GM12801 (cell line): ENCODE results near the gene KLC3.

Experiments
- CTCF ChIP-seq: IDR thresholded peaks from one replicate; pipeline ENCODE4 v1.5.1; 2011; ENCODE audit warnings: control low read depth; ENCODE audit not compliant: insufficient read length; ENCODE audit errors: extremely low read depth

Gene KLC3

GRCh38 chr19:45306040-45306439 is 34.5 kb upstream of the KLC3 start:
- TF ChIP-seq CTCF: no peak

- no peak for TF ChIP-seq CTCF
Observed at GRCh38 chr19:45306518-45307027, 34.0 kb upstream of the KLC3 start.

- no peak for TF ChIP-seq CTCF
Observed at GRCh38 chr19:45307361-45307760, 33.2 kb upstream of the KLC3 start.

- no peak for TF ChIP-seq CTCF
Observed at GRCh38 chr19:45311621-45312020, 28.9 kb upstream of the KLC3 start.

- TF ChIP-seq CTCF: no peak
Observed at GRCh38 chr19:45314708-45315245, 25.8 kb upstream of the KLC3 start.

GRCh38 chr19:45315304-45315703 is 25.2 kb upstream of the KLC3 start:
- TF ChIP-seq CTCF: no peak

- no peak for TF ChIP-seq CTCF
Observed at GRCh38 chr19:45320997-45321775, 19.4 kb upstream of the KLC3 start.
